ENCODE data around the gene POLR2L. TPM values are rescaled to one million over a fixed set of nuclear protein-coding genes. Genes with fewer than 3 reads are reported as not detected.

The POLR2L gene
- total and polyA plus RNA-seq, 2 of the 13 experiments (the other 11 are each of a cell fraction or from before 2014, with no cell fraction given) = 104 to 114 TPM

DNA sequence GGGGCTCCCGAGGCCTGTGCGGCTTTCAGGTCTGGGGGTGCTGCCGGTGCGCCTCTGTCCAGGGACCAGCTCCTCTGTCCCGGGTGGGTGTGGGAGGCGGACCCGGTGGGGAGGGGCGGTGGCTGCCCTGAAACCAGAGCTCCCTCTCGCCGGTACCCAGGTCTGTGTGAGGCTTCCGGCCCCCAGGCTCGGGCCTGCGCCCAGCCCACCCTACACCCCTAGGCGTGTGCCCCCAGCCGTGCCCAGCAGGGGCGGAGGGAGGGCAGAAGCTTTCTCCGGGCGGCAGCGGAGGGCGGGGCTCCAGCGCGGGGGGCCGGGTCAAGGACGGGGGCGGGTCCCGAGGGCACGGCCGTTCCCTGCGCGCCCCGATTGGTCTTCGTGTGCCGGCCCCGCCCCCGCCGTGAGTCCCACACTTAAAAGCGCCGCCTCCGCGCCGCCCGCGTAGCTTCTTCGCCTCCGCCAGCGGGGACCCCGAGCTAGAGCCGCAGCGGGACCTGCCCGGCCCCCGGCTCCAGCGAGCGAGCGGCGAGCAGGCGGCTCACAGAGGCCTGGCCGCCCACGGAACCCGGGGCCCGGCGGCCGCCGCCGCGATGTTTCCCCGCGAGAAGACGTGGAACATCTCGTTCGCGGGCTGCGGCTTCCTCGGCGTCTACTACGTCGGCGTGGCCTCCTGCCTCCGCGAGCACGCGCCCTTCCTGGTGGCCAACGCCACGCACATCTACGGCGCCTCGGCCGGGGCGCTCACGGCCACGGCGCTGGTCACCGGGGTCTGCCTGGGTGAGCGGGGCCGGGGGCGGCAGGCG is 23.0 kb downstream of the POLR2L start (continued):
- TF ChIP-seq, protein P1, sequence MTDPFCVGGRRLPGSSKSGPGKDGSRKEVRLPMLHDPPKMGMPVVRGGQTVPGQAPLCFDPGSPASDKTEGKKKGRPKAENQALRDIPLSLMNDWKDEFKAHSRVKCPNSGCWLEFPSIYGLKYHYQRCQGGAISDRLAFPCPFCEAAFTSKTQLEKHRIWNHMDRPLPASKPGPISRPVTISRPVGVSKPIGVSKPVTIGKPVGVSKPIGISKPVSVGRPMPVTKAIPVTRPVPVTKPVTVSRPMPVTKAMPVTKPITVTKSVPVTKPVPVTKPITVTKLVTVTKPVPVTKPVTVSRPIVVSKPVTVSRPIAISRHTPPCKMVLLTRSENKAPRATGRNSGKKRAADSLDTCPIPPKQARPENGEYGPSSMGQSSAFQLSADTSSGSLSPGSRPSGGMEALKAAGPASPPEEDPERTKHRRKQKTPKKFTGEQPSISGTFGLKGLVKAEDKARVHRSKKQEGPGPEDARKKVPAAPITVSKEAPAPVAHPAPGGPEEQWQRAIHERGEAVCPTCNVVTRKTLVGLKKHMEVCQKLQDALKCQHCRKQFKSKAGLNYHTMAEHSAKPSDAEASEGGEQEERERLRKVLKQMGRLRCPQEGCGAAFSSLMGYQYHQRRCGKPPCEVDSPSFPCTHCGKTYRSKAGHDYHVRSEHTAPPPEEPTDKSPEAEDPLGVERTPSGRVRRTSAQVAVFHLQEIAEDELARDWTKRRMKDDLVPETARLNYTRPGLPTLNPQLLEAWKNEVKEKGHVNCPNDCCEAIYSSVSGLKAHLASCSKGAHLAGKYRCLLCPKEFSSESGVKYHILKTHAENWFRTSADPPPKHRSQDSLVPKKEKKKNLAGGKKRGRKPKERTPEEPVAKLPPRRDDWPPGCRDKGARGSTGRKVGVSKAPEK (CRISPR knock-in tag; IDR thresholded peaks at IDR 0.05; ENCODE audit: borderline replicate concordance) = no peak
- no peak for TF ChIP-seq ZBTB20 (CRISPR knock-in tag; IDR thresholded peaks at IDR 0.05; ENCODE audit: borderline replicate concordance, low read depth)
- TF ChIP-seq, protein P2, sequence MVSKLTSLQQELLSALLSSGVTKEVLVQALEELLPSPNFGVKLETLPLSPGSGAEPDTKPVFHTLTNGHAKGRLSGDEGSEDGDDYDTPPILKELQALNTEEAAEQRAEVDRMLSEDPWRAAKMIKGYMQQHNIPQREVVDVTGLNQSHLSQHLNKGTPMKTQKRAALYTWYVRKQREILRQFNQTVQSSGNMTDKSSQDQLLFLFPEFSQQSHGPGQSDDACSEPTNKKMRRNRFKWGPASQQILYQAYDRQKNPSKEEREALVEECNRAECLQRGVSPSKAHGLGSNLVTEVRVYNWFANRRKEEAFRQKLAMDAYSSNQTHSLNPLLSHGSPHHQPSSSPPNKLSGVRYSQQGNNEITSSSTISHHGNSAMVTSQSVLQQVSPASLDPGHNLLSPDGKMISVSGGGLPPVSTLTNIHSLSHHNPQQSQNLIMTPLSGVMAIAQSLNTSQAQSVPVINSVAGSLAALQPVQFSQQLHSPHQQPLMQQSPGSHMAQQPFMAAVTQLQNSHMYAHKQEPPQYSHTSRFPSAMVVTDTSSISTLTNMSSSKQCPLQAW (CRISPR knock-in tag; IDR thresholded peaks at IDR 0.05) = peak; percentile 42
- TF ChIP-seq SOX6 (IDR thresholded peaks at IDR 0.05) = no peak
- TF ChIP-seq SOX6 (CRISPR knock-in tag; IDR thresholded peaks at IDR 0.05) = peak; percentile 19; the same call in 1 of the 2 replicates
- peak; percentile 51 for TF ChIP-seq TAF1 (CRISPR knock-in tag; IDR thresholded peaks at IDR 0.05)
- no peak for TF ChIP-seq ZNF557 (CRISPR knock-in tag; IDR thresholded peaks at IDR 0.05)
- TF ChIP-seq KDM3A (CRISPR knock-in tag; IDR thresholded peaks at IDR 0.05; ENCODE audit: low read depth) = no peak
